Left lobe of liver (tissue), 2 donors: ENCODE data around the gene ZFPM1. TPM values are rescaled to one million over a fixed set of nuclear protein-coding genes. Genes with fewer than 3 reads are reported as not detected.
A peak's percentile ranks its signal among the peaks of the same experiment; 100 is the strongest.

Experiments
- ATAC-seq: fragments of 200-7000 bp; cut with Tn5 transposase; one replicate; pipeline ENCODE4 v1.9.1; 2020; ENCODE audit warnings: mild to moderate bottlenecking, moderate library complexity
- DNase-seq: peaks from one replicate; pipeline ENCODE4 v3.0.0-alpha.2; 2020; ENCODE audit warnings: low spot score
- total RNA-seq: library from RNA; stranded (reverse); gene quantifications from one replicate; pipeline ENCODE4 v1.2.1, GENCODE V29; 2021
- donor health status: DM: no; HTN: no; CAD: no; lungs with moderate emphysema.
- donor health status: DM: no; HTN: yes; CAD: no.

The ZFPM1 gene
- total RNA-seq, 1 donor from 2014 or later, result 14.6 TPM

- ATAC-seq (peak; percentile 49), DNase-seq (no peak)
These were observed 72.0 kb downstream of the ZFPM1 start for GRCh38 chr16:88524973-88525662.

- ATAC-seq, result no peak
- no peak for DNase-seq
These were observed 72.5 kb downstream of the ZFPM1 start for GRCh38 chr16:88525663-88525990.

GRCh38 chr16:88526008-88526905 lies 73.2 kb downstream of the ZFPM1 start:
- ATAC-seq, result no peak
- DNase-seq, result no peak

- DNase-seq (no peak), ATAC-seq (peak; percentile 7)
These were observed 73.8 kb downstream of the ZFPM1 start for GRCh38 chr16:88526906-88527185.

- ATAC-seq (peak; percentile 72), DNase-seq (peak; percentile 71)
These were observed 74.3 kb downstream of the ZFPM1 start for GRCh38 chr16:88527186-88527936.

GRCh38 chr16:88527937-88528743 lies 75.1 kb downstream of the ZFPM1 start:
- ATAC-seq (no peak), DNase-seq (no peak)

GRCh38 chr16:88528902-88529318 lies 75.8 kb downstream of the ZFPM1 start:
- DNase-seq (no peak), ATAC-seq (no peak)

GRCh38 chr16:88529596-88529995 lies 76.5 kb downstream of the ZFPM1 start:
- DNase-seq (no peak), ATAC-seq (no peak)

- ATAC-seq (no peak), DNase-seq (no peak)
These were observed 77.2 kb downstream of the ZFPM1 start for GRCh38 chr16:88530051-88530857.

- DNase-seq, result no peak
These were observed 77.8 kb downstream of the ZFPM1 start for GRCh38 chr16:88530858-88531203.

GRCh38 chr16:88531346-88531745 lies 78.3 kb downstream of the ZFPM1 start:
- ATAC-seq (no peak), DNase-seq (no peak)

More at GRCh38 chr16:88530858-88531203, 77.8 kb downstream of the ZFPM1 start:
- ATAC-seq, result no peak

GRCh38 chr16:88531931-88532433 lies 78.9 kb downstream of the ZFPM1 start:
- DNase-seq, result no peak
- ATAC-seq, result no peak

GRCh38 chr16:88532434-88533241 lies 79.6 kb downstream of the ZFPM1 start:
- peak; percentile 9 for ATAC-seq

GRCh38 chr16:88533381-88533917 lies 80.4 kb downstream of the ZFPM1 start:
- ATAC-seq (no peak), DNase-seq (no peak)

More at GRCh38 chr16:88532434-88533241, 79.6 kb downstream of the ZFPM1 start:
- DNase-seq, result no peak

GRCh38 chr16:88533932-88534637 lies 81.0 kb downstream of the ZFPM1 start:
- ATAC-seq (no peak), DNase-seq (no peak)

GRCh38 chr16:88534638-88535190 lies 81.6 kb downstream of the ZFPM1 start:
- ATAC-seq (no peak), DNase-seq (no peak)

GRCh38 chr16:88535191-88535856 lies 82.2 kb downstream of the ZFPM1 start:
- ATAC-seq (no peak), DNase-seq (no peak)
